Cardiac muscle cell (in vitro differentiated cells and primary cell): Measurements from ENCODE around the gene OARD1. TPM values are rescaled to one million over a fixed set of nuclear protein-coding genes. Genes with fewer than 3 reads are reported as not detected.

Experiments
- DNase-seq, 2 donors: peaks; one replicate each; pipeline versions ENCODE4 v3.0.0 to v3.0.0-alpha.2; 2010 to 2017; ENCODE audit warnings: low read depth in 1 of 2, low spot score in 1 of 2
- H3K27ac ChIP-seq: fragments of 200-600 bp; sonication (generic); 2 replicates; pipeline ENCODE4 v1.5.1; 2016
- H3K27me3 ChIP-seq: fragments of 200-600 bp; sonication (generic); 2 replicates; pipeline ENCODE4 v1.6.0; 2016; ENCODE audit warnings: control low read depth
- H3K36me3 ChIP-seq: fragments of 200-600 bp; sonication (generic); 2 replicates; pipeline ENCODE4 v1.5.1; 2016; ENCODE audit warnings: control low read depth
- H3K4me1 ChIP-seq: fragments of 200-600 bp; sonication (generic); 2 replicates; pipeline ENCODE4 v1.8.1; 2017; ENCODE audit warnings: low read depth, mild to moderate bottlenecking, mixed run types
- H3K4me3 ChIP-seq: fragments of 200-600 bp; sonication (generic); 2 replicates; pipeline ENCODE4 v1.5.1; 2016; ENCODE audit warnings: mild to moderate bottlenecking
- H3K9me3 ChIP-seq: fragments of 200-600 bp; sonication (generic); 2 replicates; pipeline ENCODE4 v1.5.1; 2017; ENCODE audit warnings: low read depth, mild to moderate bottlenecking, control low read depth
- polyA plus RNA-seq: library from polyadenylated mRNA; unstranded; fragments of >200 nt; fragmentation: Nextera tagmentation; extraction: Ambion mirVana; gene quantifications from 2 replicates; pipeline ENCODE4 v1.2.1, GENCODE V29; 2016
- total RNA-seq: library from RNA; depleted of rRNA; stranded (reverse); fragments of >200 nt; gene quantifications from 2 replicates; pipeline ENCODE4 v1.2.3, GENCODE V29; 2016
- TF ChIP-seq, protein P1 (sequence below): IDR thresholded peaks from 2 replicates; pipeline ENCODE4 v1.5.1; 2012; ENCODE audit warnings: low read depth, mild to moderate bottlenecking, low read length

The OARD1 gene
- total and polyA plus RNA-seq, 2 experiments from 2014 or later, result 27.5 to 56.3 TPM

DNA sequence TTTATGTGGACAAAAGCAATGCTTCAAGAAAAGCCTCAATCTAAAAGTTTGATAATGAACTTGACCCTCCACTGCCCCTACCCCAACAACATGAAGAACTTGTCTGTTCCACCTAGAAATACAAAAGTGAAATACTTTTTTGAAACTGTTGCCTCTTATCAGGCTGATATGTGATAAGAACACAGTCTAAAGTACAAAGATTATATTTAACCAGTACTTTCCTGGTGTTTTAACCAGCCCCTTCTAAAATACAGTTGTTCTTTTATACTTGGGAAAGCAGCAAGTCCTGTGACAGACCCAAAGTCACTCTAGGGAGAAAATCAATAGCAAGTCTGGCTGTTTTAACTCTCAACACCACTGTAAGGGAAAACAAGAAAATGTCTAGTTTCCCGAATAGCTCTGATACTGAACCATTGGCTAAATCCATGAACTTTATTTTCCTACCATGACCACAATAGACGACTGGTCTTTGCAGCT lies 6.6 kb downstream of the OARD1 start:
- peak overlapping the region; percentile 98 for H3K27ac ChIP-seq
- H3K4me1 ChIP-seq, result peaks cover 61% of the 10 kb centered on the region
- peaks cover 13% of the 10 kb centered on the region for H3K36me3 ChIP-seq
- DNase-seq, result no peak
- TF ChIP-seq, protein P1, sequence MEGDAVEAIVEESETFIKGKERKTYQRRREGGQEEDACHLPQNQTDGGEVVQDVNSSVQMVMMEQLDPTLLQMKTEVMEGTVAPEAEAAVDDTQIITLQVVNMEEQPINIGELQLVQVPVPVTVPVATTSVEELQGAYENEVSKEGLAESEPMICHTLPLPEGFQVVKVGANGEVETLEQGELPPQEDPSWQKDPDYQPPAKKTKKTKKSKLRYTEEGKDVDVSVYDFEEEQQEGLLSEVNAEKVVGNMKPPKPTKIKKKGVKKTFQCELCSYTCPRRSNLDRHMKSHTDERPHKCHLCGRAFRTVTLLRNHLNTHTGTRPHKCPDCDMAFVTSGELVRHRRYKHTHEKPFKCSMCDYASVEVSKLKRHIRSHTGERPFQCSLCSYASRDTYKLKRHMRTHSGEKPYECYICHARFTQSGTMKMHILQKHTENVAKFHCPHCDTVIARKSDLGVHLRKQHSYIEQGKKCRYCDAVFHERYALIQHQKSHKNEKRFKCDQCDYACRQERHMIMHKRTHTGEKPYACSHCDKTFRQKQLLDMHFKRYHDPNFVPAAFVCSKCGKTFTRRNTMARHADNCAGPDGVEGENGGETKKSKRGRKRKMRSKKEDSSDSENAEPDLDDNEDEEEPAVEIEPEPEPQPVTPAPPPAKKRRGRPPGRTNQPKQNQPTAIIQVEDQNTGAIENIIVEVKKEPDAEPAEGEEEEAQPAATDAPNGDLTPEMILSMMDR, result no peak
- H3K27me3 ChIP-seq, result no peaks in the 10 kb centered on the region
- H3K9me3 ChIP-seq, result no peaks in the 10 kb centered on the region
- H3K4me3 ChIP-seq, result no peak overlapping the region

DNA sequence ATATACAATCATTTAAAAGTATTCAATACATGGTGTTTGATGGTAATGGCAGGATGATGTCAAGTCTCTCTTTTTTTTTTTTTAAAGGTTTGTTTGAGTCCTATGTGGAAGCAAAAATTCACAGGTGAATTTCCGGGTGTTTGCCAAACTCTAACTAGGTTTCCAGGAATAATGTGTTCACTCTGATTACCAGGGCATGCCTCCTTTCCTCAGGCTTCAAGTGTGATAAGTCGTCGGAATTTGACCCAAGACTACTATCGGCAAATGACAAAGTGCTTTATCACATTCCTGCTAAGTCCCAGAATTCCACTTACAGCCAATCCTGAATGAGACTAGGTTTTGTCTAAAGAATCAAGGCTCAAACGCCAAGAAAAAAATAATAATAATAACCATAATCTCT lies 7.3 kb downstream of the OARD1 start:
- peak overlapping the region; percentile 98 for H3K27ac ChIP-seq
- no peak overlapping the region for H3K4me3 ChIP-seq
- no peaks in the 10 kb centered on the region for H3K9me3 ChIP-seq
- H3K27me3 ChIP-seq, result no peaks in the 10 kb centered on the region
- peak in 1 of 2 donors; percentile 80 for DNase-seq
- peaks cover 66% of the 10 kb centered on the region for H3K4me1 ChIP-seq
- H3K36me3 ChIP-seq, result peaks cover 13% of the 10 kb centered on the region
- TF ChIP-seq, protein P1, result no peak

DNA sequence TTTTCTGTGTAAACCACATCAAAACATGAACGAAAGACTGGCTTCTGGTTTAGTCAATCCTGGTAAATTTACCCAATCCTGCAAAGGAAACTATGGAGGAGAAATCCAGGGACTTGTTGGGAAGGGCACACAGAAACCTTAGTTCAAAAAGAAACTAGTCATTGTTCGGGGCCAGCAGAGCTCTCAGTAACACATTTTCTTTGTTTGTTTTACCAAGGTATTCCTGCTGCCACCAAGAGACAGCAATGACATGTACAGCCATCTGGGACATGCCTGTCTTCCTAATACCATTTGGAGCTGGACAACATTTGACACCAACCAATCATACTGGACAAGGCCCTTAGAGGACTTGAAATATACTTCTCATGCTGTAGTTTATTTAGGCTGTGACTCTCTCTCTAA lies 8.3 kb downstream of the OARD1 start:
- peak overlapping the region; percentile 98 for H3K27ac ChIP-seq
- TF ChIP-seq, protein P1, result no peak

DNA sequence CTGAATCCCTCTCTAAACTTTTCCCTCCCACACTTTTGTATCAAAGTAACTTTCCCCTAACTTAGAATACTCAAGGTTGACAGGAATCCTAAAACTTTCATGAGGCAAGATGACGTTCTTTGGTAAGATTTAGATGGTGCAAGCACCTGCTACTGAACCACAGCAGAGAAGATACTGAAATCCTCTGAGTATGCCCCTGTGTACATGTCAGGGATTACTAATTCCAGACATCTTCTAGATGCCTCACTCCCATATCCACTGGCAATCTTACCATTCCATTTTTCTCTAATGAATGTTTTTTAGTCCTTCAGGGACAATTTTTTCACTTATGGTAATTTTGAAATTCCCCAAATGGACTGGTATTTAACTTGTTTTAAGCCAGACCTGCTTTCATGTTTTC lies 10.1 kb downstream of the OARD1 start:
- DNase-seq, result no peak
- Histone ChIP-seq H3K4me3 (no peak overlapping the region), H3K9me3 (no peaks in the 10 kb centered on the region), H3K36me3 (peaks cover 13% of the 10 kb centered on the region), H3K27me3 (no peaks in the 10 kb centered on the region), H3K27ac (peak overlapping the region; percentile 98), H3K4me1 (peaks cover 91% of the 10 kb centered on the region)
- TF ChIP-seq, protein P1, result no peak

More for the DNA sequence above, 8.3 kb downstream of the OARD1 start:
- peaks cover 13% of the 10 kb centered on the region for H3K36me3 ChIP-seq
- H3K4me1 ChIP-seq, result peaks cover 75% of the 10 kb centered on the region
- H3K9me3 ChIP-seq, result no peaks in the 10 kb centered on the region
- no peak for DNase-seq
- no peaks in the 10 kb centered on the region for H3K27me3 ChIP-seq
- H3K4me3 ChIP-seq, result no peak overlapping the region

DNA sequence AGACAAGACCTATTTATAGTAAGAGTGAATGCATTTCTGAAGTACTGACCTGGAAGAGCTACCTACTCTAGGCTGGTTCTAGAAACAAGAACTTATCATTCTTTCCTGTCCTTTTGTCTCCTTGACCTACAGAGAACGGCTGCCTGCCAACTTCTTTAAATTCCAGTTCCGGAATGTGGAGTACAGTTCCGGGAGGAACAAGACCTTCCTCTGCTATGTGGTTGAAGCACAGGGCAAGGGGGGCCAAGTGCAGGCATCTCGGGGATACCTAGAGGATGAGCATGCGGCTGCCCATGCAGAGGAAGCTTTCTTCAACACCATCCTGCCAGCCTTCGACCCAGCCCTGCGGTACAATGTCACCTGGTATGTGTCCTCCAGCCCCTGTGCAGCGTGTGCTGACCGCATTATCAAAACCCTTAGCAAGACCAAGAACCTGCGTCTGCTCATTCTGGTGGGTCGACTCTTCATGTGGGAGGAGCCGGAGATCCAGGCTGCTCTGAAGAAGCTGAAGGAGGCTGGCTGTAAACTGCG lies 10.9 kb downstream of the OARD1 start:
- H3K27me3 ChIP-seq, result no peaks in the 10 kb centered on the region
- H3K27ac ChIP-seq, result peak overlapping the region; percentile 98
- peaks cover 94% of the 10 kb centered on the region for H3K4me1 ChIP-seq
- no peaks in the 10 kb centered on the region for H3K9me3 ChIP-seq
- TF ChIP-seq, protein P1, result no peak
- H3K4me3 ChIP-seq, result no peak overlapping the region
- DNase-seq, result no peak
- H3K36me3 ChIP-seq, result peaks cover 13% of the 10 kb centered on the region
